ENCODE measurements around the gene MEP1A.

DNA sequence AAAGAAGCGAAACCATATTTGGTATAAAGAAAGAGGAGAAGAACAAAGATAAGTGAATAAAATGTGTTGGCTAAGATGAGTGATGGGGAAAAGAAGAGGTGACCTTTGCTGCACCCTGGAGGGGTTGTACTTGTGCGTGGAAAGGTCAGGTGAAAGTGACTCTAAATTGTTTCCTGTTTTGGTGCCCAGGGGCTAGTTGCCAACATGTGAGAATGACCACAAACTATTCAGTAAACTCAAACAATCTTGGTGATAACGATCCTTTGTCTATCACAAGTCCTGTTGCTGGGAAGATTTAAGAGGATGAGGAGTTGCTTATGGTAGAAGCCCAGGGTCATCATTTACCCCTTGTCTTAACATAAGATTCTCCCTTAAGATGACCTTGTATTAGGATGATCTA is 70.6 kb downstream of the MEP1A start:
- TF ChIP-seq, protein P1, sequence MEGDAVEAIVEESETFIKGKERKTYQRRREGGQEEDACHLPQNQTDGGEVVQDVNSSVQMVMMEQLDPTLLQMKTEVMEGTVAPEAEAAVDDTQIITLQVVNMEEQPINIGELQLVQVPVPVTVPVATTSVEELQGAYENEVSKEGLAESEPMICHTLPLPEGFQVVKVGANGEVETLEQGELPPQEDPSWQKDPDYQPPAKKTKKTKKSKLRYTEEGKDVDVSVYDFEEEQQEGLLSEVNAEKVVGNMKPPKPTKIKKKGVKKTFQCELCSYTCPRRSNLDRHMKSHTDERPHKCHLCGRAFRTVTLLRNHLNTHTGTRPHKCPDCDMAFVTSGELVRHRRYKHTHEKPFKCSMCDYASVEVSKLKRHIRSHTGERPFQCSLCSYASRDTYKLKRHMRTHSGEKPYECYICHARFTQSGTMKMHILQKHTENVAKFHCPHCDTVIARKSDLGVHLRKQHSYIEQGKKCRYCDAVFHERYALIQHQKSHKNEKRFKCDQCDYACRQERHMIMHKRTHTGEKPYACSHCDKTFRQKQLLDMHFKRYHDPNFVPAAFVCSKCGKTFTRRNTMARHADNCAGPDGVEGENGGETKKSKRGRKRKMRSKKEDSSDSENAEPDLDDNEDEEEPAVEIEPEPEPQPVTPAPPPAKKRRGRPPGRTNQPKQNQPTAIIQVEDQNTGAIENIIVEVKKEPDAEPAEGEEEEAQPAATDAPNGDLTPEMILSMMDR (IDR thresholded peaks at IDR 0.05; ENCODE audit: insufficient read depth, low read length): no peak
- TF ChIP-seq POLR2AphosphoS5 (IDR thresholded peaks at IDR 0.05; ENCODE audit: low read depth): no peak
- no peak for TF ChIP-seq GABPA (IDR thresholded peaks at IDR 0.05; ENCODE audit: low read depth)
- TF ChIP-seq, protein P2, sequence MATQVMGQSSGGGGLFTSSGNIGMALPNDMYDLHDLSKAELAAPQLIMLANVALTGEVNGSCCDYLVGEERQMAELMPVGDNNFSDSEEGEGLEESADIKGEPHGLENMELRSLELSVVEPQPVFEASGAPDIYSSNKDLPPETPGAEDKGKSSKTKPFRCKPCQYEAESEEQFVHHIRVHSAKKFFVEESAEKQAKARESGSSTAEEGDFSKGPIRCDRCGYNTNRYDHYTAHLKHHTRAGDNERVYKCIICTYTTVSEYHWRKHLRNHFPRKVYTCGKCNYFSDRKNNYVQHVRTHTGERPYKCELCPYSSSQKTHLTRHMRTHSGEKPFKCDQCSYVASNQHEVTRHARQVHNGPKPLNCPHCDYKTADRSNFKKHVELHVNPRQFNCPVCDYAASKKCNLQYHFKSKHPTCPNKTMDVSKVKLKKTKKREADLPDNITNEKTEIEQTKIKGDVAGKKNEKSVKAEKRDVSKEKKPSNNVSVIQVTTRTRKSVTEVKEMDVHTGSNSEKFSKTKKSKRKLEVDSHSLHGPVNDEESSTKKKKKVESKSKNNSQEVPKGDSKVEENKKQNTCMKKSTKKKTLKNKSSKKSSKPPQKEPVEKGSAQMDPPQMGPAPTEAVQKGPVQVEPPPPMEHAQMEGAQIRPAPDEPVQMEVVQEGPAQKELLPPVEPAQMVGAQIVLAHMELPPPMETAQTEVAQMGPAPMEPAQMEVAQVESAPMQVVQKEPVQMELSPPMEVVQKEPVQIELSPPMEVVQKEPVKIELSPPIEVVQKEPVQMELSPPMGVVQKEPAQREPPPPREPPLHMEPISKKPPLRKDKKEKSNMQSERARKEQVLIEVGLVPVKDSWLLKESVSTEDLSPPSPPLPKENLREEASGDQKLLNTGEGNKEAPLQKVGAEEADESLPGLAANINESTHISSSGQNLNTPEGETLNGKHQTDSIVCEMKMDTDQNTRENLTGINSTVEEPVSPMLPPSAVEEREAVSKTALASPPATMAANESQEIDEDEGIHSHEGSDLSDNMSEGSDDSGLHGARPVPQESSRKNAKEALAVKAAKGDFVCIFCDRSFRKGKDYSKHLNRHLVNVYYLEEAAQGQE (IDR thresholded peaks at IDR 0.05; ENCODE audit: insufficient replicate concordance, low read depth): no peak
- TF ChIP-seq SPI1 (IDR thresholded peaks at IDR 0.05; ENCODE audit: borderline replicate concordance, low read depth): no peak

Measured in HL-60 (cell line).